HG02678 (cell line): ENCODE data around the gene PLPPR3.
"Not testable (repeated sequence)": the region's sequence is repeated elsewhere in the genome, so short reads cannot be mapped to it uniquely, and the experiment has no call there.

ENCODE experiments used
- ATAC-seq: cut with Tn5 transposase; IDR thresholded peaks from one replicate; pipeline ENCODE4 v1.9.1; 2021; ENCODE audit warnings: mild to moderate bottlenecking, moderate library complexity; ENCODE audit not compliant: unreplicated experiment

PLPPR3 gene

DNA sequence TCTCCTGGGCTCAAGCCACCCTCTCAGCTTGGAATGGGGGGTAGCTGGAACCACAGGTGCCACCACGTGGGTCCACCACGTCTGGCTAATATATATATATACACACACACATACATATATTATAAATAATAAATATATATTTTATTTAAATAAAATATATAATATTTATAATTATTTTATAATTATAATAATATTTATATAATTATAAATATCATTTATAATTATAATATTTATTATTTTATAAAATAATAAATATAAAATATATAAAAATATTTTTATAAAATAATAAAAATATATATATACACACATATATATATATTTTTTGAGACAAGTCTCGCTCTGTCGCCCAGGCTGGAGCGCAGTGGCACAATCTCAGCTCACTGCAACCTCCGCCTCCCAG, 32.8 kb upstream of the PLPPR3 start:
- no peak for ATAC-seq

DNA sequence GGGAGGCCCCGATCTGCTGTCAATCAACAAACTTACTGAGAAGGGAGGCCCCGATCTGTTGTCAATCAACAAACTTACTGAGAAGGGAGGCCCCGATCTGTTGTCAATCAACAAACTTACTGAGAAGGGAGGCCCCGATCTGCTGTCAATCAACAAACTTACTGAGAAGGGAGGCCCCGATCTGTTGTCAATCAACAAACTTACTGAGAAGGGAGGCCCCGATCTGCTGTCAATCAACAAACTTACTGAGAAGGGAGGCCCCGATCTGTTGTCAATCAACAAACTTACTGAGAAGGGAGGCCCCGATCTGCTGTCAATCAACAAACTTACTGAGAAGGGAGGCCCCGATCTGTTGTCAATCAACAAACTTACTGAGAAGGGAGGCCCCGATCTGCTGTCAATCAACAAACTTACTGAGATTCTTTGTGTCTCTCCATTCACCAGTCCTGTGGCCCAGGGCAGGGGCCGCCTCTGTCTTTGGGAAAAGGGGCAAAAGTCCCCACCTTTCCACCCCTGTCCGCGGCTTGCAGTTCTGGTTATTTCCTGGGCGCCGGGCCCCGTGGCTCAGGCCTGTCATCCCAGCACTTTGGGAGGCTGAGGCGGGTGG, 32.0 kb upstream of the PLPPR3 start:
- ATAC-seq, result not testable (repeated sequence)

DNA sequence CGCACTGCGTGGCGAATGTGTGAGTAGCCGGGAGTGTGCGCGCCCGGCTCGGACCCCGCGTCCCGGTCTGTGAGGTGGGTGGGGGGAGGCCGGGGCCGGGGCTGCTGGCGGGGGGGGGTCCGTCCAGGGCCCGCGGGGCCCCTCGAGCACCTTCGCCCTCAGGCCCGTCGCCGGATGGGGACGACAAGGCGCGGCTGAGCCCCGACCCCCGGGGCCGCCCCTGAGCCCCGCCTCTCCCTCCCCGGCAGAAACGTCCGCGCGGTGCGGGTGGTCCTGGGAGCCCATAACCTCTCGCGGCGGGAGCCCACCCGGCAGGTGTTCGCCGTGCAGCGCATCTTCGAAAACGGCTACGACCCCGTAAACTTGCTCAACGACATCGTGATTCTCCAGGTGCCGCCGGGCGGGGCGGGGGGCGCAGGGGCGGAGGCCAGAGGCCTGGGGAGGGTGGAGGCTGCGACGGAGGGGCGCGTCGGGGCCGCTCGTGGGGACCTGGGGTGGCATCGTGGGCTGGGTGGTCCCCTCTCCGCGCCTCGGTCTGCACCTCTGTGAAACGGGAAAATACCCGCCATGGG, 31.3 kb upstream of the PLPPR3 start:
- ATAC-seq, result no peak

DNA sequence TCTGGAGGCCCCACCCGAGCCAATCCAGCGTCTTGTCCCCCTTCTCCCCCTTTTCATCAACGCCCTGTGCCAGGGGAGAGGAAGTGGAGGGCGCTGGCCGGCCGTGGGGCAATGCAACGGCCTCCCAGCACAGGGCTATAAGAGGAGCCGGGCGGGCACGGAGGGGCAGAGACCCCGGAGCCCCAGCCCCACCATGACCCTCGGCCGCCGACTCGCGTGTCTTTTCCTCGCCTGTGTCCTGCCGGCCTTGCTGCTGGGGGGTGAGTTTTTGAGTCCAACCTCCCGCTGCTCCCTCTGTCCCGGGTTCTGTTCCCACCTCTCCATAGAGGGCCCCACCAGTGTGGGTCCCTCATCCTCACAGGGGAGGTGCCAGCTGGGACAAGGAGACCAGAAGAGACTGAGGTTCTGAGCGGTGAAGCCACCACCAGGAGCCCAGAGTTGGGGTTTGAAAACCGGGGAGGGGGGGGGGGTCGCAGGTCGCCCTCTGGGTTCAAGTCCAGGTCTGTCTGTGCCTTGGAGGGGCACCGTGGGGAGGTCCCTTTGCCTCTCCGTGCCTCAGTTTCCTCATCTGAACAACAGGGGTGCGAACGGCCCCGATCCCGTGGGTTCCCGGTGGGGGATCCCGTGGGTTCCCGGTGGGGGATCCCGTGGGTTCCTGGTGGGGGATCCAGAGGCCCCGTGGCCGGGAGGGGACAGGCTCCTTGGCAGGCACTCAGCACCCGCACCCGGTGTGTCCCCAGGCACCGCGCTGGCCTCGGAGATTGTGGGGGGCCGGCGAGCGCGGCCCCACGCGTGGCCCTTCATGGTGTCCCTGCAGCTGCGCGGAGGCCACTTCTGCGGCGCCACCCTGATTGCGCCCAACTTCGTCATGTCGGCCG, 30.6 kb upstream of the PLPPR3 start, which contains the start of gene ELANE:
TSS of gene ELANE (plus strand) at position 168 of the 878 bp plus-strand sequence. CDS start at position 194, 26 bp downstream.
- no peak for ATAC-seq

DNA sequence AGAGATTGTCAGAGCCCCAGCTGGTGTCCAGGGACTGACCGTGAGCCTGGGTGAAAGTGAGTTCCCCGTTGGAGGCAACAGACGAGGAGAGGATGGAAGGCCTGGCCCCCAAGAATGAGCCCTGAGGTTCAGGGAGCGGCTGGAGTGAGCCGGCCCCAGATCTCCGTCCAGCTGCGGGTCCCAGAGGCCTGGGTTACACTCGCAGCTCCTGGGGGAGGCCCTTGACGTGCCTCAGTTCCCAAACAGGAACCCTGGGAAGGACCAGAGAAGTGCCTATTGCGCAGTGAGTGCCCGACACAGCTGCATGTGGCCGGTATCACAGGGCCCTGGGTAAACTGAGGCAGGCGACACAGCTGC, 29.2 kb upstream of the PLPPR3 start:
- ATAC-seq, result no peak

DNA sequence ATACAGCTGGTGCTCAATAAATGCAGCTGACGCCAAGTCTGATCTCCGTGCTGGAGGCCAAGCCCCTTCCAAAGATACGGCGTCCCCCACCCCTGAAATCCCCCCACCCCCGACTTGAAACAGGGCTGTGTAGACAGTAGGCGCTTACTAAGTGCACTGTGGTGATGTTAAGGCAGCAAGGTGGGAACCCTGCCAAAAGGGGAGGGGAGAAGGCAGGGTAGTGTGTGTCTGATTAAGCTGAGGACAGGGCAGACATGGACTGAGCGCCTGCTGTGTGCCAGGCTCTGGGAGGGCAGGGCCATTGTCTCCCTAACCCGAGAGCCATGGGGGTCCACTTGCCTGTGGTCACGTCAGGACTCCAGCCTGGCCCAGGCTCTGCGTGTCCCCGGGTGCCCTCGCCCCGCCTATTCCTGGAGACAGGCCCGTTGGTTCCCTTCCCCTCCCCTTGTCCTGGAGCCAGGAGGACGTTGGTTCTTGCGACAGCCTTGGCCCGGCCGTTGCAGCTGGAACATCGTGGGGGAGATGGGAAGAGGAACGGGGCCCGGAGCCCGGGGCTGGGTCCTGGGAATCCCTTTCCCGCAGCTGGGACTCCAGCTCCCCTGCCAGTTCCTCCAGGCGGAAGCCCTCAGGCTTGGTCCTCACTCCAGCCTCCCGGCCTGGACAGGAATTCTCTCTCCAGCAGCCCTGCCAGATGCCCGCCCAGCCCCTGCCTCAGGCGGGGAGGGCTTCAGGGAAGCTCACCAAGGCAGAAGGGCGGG, 28.6 kb upstream of the PLPPR3 start:
- no peak for ATAC-seq

DNA sequence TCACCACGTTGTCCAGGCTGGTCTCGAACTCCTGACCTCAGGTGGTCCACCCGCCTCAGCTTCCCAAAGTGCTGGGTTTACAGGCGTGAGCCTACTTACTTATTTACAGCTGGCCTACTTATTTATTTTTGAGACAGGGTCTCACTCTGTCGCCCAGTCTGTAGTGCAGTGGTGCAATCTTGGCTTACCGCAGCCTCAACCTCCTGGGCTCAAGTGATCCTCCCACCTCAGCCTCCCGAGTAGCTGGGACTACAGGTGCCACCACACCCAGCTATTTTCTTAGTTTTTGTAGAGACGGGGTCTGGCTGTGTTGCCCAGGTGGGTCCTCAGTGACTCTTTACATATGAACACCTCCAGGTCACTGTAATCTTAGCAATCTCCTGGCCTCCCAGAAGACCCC, 27.4 kb upstream of the PLPPR3 start:
- ATAC-seq, result not testable (repeated sequence)

DNA sequence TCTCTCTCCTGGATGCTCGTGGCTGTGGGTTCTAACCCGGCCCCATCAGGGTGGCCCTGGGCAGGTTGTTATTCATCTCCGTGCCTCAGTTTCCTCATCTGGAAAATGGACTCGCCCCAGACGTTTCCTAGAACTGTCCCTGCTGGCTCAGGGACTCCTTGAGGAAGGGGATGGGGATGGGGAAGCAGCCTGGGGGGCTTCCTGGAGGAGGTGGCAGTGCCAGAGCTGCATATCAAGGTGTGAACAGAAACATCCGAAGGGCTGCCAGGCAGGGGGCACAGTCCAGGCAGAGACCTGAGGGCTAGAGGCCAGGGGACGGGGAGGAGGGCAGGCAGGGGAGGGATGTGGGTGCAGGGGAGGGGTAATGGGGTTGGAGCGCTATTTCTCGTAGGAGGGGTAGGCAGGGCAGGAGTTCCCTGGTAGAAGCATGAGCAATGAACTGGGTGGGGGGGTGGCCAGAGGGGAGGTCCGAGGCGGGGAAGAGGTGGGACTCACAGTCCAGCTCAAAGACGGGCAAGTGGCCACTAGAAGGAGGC, 26.7 kb upstream of the PLPPR3 start:
- no peak for ATAC-seq

DNA sequence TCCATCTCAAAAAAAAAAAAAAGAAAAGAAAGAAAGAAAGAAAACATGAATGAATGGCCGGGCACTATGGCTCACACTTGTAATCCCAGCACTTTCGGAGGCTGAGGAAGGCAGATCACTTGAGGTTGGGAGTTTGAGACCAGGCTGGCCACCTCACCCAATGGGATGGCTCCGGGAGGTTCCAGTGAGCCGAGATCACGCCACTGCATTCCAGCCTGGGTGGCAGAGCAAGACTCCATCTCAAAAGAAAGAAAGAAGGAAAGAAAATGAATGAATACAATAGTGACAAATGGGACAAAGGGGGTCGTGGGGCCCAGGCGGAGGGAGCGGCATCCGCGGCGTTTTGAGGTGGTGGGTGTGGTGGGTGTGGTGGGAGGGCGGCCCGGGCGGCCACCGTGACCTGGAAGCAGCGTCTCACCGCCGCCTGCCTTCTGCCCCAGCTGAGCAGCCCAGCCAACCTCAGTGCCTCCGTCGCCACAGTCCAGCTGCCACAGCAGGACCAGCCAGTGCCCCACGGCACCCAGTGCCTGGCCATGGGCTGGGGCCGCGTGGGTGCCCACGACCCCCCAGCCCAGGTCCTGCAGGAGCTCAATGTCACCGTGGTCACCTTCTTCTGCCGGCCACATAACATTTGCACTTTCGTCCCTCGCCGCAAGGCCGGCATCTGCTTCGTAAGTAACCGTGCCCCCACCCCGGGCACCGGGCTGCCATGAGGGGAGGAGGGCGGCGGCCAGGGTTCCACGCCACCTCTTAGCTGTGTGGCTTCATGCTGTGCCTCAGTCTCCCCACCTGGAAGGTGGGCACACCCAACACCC, 24.2 kb upstream of the PLPPR3 start:
- ATAC-seq, result no peak

DNA sequence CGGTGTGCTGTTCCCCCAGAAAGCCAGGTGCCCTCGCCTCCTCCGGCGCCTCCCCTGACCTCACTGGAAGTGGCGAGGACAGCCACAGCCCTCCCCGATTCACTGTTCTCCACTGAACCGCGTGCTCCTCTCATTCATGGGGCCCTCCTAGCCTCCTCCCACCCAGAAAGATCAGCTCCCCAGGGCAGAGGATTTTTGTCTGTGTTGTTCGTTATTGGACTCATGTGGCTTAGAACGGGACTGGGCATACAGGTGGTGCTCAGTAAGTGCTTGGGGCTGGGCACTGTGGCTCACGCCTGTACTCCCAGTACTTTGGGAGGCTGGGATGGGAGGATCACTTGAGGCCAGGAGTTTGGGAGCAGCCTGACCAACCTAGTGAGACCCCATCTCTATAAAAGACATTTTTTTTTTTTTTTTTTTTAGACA, 22.8 kb upstream of the PLPPR3 start:
- no peak for ATAC-seq

DNA sequence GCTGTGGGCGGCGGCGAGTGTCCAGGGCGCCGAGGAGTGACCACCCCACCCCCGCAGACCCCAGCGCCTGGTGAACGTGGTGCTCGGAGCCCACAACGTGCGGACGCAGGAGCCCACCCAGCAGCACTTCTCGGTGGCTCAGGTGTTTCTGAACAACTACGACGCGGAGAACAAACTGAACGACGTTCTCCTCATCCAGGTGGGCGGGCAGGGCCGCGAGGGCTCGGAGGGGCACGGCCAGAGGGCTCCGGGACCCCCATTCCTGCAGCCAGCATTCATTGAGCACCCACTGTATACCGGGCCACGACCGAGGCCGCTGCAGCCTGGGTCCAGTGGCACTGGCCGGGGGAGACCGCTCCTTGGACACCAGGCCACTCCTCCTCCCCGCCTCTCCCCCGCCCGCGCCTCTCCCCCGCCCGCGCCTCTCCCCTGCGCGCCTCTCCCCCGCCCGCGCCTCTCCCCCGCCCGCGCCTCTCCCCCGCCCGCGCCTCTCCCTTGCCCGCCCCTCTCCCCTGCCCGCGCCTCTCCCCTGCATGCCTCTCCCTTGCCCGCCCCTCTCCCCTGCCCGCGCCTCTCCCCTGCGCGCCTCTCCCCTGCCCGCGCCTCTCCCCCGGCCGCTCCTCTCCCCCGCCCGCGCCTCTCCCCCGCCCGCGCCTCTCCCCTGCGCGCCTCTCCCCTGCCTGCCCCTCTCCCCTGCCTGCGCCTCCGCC, 22.2 kb upstream of the PLPPR3 start:
- no peak for ATAC-seq

DNA sequence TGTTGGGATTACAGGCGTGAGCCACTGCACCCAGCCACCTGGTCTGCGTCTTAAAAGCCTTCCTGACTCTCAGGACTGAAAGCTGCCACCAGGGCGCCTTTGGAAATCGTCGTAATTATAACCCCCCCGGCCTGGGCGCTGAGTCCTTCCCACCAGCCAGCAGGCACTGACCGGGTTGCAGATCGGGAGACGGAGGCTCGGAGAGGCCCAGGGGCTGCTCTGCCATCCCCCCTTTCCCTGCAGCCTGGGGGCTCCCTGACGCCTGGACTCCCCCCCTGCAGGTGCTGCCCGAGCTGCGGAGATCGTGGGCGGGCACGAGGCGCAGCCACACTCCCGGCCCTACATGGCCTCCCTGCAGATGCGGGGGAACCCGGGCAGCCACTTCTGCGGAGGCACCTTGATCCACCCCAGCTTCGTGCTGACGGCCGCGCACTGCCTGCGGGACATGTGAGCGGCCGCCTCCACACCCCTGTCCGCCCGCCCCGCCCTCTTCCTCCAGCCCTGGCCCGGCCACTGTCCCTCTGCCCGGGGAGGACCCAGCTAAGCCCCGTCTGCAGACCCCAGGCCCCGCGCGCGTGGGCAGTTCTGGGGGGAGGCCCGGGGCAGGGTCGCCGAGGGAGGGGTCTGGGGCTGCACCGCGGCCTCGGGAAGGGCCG, 21.6 kb upstream of the PLPPR3 start:
- ATAC-seq, result no peak

DNA sequence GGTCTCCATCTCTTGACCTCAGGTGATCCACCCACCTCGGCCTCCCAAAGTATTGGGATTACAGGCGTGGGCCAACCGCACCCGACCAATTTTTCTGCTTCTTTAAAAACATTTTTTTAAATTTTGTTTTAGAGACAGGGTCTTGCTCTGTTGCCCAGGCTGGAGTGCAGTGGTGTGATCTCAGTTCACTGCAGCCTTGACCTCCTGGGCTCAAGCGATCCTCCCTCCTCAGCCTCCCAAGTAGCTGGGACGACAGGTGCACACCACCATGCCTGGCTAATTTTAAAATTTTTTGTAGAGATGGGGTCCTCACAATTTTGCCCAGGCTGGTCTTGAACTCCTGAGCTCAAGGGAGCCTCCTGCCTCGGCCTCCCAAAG, 21.0 kb upstream of the PLPPR3 start:
- not testable (repeated sequence) for ATAC-seq

DNA sequence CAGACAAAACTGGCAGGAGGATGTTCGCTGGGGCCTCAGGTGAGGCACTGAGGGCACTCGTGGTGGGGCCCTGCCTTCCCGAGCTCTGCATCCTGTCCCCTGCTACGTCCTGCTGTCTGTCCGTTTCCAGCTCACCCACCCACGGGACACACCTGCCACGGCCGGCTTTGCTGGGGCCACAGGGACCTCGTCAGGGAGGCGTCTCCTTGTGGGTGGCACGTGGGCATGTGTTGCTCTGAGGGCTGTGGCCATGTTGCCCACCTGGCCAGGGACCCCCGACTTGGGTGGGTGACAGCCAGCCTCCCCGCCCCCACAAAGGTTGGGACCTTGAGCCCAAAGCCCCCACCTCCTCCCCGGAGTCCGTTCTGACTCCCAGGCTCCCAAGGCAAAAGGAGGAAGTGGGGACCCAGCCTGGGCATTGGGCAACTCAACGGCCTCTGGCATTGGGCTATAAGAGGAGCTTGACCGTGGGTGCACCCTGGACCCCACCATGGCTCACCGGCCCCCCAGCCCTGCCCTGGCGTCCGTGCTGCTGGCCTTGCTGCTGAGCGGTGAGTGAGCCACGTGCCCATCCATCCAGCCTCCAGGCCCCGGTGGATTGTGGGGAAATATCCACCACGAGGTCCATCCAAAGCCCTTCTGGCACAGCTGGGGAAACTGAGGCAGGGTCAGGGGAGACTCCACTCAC, 18.9 kb upstream of the PLPPR3 start, which contains the start of gene PRTN3:
TSS of gene PRTN3 (plus strand) at position 481 of the 688 bp plus-strand sequence. CDS start at position 491, 10 bp downstream.
- ATAC-seq, result no peak

DNA sequence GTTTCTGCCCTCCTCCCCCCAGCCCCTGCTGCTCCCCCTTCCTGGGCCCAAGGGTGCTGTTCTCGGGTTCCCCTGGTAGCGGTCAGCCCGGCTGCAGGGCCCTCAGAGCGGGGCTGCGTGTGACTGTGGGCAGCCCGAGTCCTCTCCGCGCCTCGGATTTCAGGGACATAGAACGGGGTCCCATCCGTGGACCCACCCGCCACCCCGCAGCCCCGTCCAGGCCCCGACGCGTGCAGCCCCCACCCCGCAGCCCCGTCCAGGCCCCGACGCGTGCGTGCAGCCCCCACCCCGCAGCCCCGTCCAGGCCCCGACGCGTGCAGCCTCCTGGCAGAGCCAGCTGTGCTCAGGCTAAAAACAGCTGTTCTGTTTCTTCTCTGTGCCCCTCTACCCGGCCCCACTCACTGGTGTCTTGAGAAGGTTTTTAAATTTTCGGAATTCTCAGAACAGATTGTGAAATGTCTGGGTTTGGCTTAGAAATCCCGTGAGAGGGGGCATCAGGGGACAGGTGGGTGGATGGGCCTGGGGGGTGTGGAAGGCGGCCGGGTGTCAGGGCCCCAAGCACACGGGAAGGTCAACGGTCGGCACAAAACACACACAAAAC, 13.6 kb upstream of the PLPPR3 start:
- no peak for ATAC-seq

DNA sequence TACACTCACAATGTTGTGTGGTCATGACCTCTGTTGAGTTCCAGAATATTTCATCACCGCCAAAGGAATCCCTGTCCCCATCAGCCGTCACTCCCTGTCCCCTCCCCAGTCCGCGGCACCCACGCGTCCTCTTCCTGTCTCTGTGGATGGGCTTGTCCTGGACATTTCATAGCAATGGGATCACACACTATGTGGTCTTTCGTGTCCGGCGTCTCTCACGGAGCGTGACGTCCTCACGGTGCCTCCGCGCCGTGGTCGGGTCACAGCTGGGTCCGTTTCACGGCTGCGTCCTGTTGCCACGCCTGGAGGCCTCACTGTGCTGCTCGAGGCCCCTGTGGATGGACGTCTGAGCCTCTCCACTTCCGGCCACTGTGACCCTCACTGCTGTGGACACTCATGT, 12.5 kb upstream of the PLPPR3 start:
- ATAC-seq, result no peak

DNA sequence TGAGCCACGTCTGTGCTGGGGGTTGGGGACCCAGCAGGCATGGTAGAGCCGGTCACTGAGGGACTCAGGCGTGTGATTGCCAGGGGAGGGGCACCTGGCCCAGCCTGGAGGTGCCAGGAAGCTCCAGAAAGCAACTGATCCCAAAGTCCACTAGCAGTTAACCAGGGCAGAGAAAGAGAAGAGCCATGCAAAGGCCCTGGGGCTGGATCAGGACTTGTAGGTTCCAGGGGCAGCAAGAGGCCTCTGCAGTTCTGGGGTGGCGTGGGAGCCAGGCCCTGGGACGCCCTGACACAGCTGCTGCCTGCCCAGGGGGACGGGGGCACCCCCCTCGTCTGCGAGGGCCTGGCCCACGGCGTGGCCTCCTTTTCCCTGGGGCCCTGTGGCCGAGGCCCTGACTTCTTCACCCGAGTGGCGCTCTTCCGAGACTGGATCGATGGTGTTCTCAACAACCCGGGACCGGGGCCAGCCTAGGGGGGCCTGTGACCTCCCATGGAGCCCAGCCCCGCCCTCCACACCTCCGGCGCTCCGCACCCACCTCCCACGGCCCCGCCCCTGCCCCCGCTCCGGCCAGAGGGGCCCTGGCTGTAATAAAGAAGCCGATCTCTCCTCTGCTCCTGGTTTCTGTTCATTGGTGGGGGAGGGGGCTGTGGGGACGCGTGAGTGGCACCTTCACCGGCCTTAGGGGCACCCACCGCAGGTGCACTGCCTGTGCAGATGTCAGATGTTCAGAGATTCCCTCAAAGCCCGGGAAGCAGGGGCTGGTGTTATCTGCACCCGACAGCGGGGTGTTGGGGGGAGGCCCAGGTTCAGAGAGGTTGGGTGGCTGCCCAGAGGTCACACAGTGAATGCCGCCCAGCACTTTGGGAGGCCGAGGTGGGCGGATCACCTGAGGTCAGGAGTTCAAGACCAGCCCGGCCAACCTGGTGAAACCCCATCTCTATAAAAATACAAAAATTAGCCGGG, 9.9 kb upstream of the PLPPR3 start:
- no peak for ATAC-seq
